GM12875 (cell line): ENCODE data around the gene ROBO1.
"Not testable (repeated sequence)": the region's sequence is repeated elsewhere in the genome, so short reads cannot be mapped to it uniquely, and the experiment has no call there.

Experiments
- H3K4me3 ChIP-seq: one replicate; pipeline ENCODE4 v1.5.1; 2011; ENCODE audit warnings: low read depth, low read length, control low read depth
- CTCF ChIP-seq: IDR thresholded peaks from 2 replicates; pipeline ENCODE4 v1.5.1; 2011; ENCODE audit warnings: low read depth, mild to moderate bottlenecking, control low read depth, inconsistent platforms, low read length, moderate library complexity, borderline replicate concordance; ENCODE audit not compliant: insufficient read depth

The ROBO1 gene

GRCh38 chr3:79767905-79768267 lies at the start of gene ROBO1:
Gene ROBO1, minus strand, starts transcription at chr3:79767998.
- no peak within 1 kb of the TSS for H3K4me3 ChIP-seq

GRCh38 chr3:79817224-79817623 lies 49.4 kb upstream of the ROBO1 start:
- no peak overlapping the region for H3K4me3 ChIP-seq
- TF ChIP-seq CTCF, result no peak

More at GRCh38 chr3:79767905-79768267, at the start of gene ROBO1:
- TF ChIP-seq CTCF, result no peak

GRCh38 chr3:79815478-79815877 lies 47.7 kb upstream of the ROBO1 start:
- no peak overlapping the region for H3K4me3 ChIP-seq
- no peak for TF ChIP-seq CTCF

GRCh38 chr3:79810581-79810980 lies 42.8 kb upstream of the ROBO1 start:
- TF ChIP-seq CTCF, result no peak
- no peak overlapping the region for H3K4me3 ChIP-seq

- H3K4me3 ChIP-seq, result no peak overlapping the region
- TF ChIP-seq CTCF, result no peak
Observed at GRCh38 chr3:79810092-79810491, 42.3 kb upstream of the ROBO1 start.

- no peak for TF ChIP-seq CTCF
- no peak overlapping the region for H3K4me3 ChIP-seq
Observed at GRCh38 chr3:79809106-79809505, 41.3 kb upstream of the ROBO1 start.

GRCh38 chr3:79808515-79808914 lies 40.7 kb upstream of the ROBO1 start:
- no peak overlapping the region for H3K4me3 ChIP-seq
- TF ChIP-seq CTCF, result no peak

GRCh38 chr3:79790177-79790576 lies 22.4 kb upstream of the ROBO1 start:
- H3K4me3 ChIP-seq, result not testable (repeated sequence)
